ENCODE measurements around the gene MACROD2.

The MACROD2 gene

DNA sequence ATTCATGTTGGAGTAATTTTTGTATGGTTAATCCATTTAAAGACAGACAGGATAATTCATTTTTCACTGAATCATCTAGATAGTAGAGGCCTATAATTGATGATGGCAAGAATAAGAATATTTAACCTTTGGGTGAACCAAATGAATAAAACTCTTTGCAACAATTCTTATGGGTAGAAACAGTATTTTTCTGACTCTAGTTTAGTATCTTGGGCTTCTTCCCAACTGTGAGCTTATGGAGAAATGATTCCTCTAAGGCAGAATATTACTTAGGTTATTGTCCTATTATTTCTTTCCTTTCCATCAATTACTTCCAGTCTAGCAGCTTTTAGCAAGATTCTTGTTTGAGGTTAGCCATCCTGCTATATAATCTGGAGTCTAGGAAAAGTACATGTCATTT is 1077.0 kb downstream of the MACROD2 start:
- TF ChIP-seq ZFX (IDR thresholded peaks at IDR 0.05; ENCODE audit: borderline replicate concordance): no peak
- TF ChIP-seq CTCF (IDR thresholded peaks at IDR 0.05): no peak
- no peak overlapping the region for H3K27ac ChIP-seq

DNA sequence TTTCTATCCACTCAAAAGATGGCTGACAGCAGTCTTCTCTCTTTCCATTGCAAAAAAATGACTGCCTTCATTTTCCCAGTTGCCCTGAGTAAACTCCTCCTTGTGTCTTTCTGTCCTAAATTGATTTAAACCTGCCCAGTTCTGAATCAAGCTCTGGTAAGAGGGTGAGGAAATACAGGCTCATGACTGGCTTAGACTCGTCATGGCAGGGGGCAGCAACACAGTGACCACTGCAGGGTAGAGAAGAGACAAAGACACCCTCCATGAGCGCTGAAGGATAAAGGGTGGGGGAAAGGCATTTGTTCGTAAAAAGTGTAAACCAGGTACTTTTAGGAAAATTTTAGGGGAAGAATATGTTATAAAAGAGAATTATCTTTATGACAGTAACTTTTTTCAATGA is 1080.3 kb downstream of the MACROD2 start:
- TF ChIP-seq ZFX (IDR thresholded peaks at IDR 0.05; ENCODE audit: borderline replicate concordance) (no peak), CTCF (IDR thresholded peaks at IDR 0.05) (no peak)
- no peak overlapping the region for H3K27ac ChIP-seq

GRCh38 chr20:15076785-15077184 is 1081.5 kb downstream of the MACROD2 start:
- TF ChIP-seq CTCF (IDR thresholded peaks at IDR 0.05) (no peak), ZFX (IDR thresholded peaks at IDR 0.05; ENCODE audit: borderline replicate concordance) (no peak)

GRCh38 chr20:15077733-15078250 is 1082.5 kb downstream of the MACROD2 start:
- no peak overlapping the region for H3K27ac ChIP-seq
- TF ChIP-seq ZFX (IDR thresholded peaks at IDR 0.05; ENCODE audit: borderline replicate concordance) (no peak), CTCF (IDR thresholded peaks at IDR 0.05) (no peak)

More at GRCh38 chr20:15076785-15077184, 1081.5 kb downstream of the MACROD2 start:
- H3K27ac ChIP-seq: no peak overlapping the region

- TF ChIP-seq CTCF (IDR thresholded peaks at IDR 0.05): no peak
- TF ChIP-seq ZFX (IDR thresholded peaks at IDR 0.05; ENCODE audit: borderline replicate concordance): no peak
These were observed 1084.5 kb downstream of the MACROD2 start for GRCh38 chr20:15079594-15080340.

DNA sequence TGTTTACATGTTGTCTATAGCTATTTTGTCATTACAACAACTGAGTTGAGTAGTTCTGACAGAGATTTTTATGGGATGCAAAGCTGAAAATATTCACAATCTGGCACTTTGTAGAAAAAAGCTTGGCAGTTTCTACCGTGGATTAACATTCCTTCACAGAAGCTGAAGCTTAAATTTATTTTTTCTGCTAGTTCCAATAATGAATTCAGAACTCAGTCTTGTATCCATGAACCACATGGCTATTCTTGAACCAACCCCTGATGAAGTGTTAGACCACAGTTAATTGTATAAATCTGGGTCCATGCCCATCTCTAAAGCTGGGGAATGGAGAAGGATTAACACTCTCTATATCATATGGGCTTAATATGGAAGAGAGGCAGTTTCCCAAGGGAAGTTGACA is 1085.9 kb downstream of the MACROD2 start:
- TF ChIP-seq ZFX (IDR thresholded peaks at IDR 0.05; ENCODE audit: borderline replicate concordance) (no peak), CTCF (IDR thresholded peaks at IDR 0.05) (no peak)
- H3K27ac ChIP-seq: no peak overlapping the region

More at GRCh38 chr20:15079594-15080340, 1084.5 kb downstream of the MACROD2 start:
- no peak overlapping the region for H3K27ac ChIP-seq

DNA sequence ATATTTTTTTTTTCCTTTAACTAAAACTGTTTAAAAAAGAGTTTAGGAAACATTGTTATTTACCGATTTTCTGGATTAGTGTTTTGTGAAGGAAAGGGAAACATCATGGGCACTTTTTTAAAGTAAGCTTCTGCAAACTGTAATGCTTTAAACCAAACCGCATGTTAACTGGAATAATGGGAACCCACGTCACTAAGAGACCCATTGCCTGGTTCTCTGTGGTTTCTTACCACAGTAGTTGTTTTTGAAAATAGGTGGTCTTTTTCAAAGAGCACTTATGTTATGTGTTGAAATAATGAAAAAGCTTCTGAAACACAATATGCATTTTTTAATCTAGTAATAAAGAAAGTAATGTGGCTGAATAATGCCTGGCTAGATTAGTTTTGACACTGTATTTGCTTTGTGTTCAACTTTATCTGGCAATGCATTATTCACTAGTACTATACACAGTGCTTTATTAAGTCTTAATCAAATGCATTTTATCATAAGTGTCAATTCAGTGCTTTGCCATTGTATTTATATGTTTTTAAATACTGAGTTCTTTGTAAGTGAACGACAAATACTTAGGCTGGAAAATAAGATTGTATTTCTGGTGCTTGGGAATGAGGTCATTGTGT is 1096.2 kb downstream of the MACROD2 start:
- no peak overlapping the region for H3K27ac ChIP-seq
- TF ChIP-seq ZFX (IDR thresholded peaks at IDR 0.05; ENCODE audit: borderline replicate concordance) (no peak), CTCF (IDR thresholded peaks at IDR 0.05) (no peak)
